Measurements from ENCODE around the gene CNTNAP2.

Gene CNTNAP2

DNA sequence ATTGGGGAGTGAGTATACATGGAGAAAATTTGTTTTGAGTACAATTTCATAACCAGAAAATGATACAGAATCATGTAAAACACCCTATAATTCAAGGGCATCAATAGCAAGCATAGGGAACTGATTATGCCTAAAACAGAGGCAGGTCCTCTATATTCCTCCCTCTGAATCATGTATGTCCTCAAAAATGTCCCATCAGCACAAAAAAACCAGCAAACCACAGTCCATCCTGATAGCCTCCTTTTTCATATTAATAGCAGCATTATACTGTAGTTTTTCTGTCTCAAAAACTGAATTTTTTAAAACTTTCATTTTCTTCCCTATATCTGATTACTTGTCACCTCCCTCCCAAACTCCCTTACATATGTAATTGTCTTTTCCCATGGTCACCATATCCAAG, 1057.3 kb downstream of the CNTNAP2 start:
- DNase-seq: no peak

DNA sequence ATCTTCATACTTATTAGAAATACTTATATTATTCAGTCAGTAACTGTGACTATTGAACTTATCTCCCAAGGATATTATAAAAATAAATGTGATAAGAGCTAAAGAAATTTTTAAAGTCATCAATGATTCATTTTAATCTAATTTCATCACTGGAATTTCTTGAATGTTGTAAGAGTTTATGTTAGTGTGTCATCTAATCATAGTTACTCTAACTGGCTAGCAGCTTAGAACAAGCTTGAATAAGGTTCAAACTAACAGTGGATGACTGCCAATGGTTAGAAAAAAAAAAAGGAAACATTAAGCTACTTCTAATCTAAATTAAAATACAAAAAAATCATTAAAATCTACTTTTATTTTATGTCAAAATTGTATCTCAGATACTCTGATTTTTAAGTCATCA, 1066.3 kb downstream of the CNTNAP2 start:
- no peak for DNase-seq

DNA sequence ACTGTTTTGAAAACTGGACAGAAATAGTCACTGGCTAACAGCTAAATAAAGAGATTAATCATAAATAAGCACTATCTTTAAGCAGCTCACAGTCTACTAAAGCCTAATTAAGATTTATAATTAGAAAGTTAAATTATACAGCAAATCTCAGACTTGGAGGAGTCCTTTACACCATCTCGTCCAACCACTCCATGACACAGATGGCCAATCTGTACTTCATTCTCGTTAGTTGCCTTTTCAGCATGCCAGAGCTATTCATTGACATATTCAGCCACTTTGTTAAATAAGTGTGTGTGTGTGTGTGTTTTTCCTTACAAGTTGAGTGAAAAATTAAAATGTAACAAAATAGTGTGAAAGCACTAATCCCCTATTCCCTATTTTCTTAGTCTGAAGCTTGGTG, 1066.7 kb downstream of the CNTNAP2 start:
- no peak for DNase-seq

DNA sequence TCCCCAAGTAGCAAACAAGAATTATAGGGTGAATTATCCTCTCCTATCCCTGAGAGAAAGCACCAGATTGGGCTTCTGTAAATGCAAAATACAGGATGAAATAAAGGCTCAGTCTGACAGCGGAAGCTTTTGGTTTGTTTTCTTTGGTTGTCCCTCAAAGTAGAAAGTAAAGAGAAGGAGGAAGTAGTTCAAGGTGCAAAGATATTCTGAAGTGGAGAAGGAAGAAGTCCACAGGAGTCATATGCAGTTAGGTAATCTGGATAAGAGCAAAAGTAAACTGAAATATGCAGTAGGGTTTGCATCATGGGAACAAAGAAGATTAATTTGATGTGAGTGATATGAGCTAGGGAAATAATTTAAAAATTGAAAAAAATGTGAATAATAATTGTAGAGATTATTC, 1071.9 kb downstream of the CNTNAP2 start:
- no peak for DNase-seq

DNA sequence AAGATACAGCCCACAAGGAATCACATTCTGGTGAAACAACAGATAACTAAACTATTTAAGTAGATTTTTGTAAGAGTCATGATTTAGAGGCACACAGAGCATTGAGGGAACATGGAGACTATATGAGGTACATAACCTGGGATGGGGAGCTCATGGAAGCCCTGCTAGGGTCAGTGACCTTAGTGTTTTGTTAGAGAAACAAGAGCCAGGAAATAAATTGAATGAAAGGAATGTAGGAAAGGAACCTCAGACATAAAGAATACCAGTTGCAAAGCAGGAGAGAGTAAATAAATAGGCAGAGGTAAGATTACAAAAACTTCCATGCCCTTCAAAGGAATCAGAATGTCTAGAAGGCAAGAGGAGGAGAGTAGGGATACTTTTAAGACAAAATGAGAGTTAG, 1076.9 kb downstream of the CNTNAP2 start:
- DNase-seq: no peak

DNA sequence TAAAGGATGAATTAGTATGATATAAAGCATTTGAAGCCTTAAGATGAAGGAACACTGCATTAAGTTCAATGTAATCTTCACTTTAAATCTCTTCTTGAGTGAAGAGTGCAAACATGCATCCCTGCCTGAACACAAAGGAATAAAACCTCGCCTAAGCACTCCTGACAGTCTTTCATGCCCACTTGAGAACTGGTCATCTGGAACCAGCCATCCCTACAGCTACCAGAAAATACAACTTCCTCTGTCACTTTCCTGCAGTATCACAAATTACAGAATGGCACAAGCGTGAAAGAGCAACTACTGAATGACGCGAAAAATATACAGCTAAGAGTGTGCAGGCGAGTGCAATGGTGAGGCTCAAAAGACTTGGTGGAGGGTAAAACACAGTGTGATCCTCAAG, 1079.9 kb downstream of the CNTNAP2 start:
- no peak for DNase-seq

DNA sequence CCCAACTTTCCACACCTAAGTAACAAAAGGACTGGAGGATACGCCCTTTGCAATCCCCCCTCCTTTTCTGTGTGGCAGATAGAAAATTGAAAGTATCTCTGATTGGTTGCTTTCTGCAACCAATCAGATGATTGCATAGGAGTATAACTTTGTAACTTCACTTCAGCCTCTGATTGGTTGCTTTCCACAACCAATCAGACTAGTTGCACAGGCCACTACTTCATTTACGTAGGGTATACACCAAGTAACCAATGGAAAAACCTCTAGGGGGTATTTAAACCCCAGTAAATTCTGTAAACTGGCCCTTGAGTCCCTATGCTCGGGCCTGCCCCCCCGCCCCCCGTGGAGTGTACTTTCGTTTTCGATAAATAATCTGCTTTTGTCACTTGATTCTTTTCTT, 1080.4 kb downstream of the CNTNAP2 start:
- DNase-seq: no peak

DNA sequence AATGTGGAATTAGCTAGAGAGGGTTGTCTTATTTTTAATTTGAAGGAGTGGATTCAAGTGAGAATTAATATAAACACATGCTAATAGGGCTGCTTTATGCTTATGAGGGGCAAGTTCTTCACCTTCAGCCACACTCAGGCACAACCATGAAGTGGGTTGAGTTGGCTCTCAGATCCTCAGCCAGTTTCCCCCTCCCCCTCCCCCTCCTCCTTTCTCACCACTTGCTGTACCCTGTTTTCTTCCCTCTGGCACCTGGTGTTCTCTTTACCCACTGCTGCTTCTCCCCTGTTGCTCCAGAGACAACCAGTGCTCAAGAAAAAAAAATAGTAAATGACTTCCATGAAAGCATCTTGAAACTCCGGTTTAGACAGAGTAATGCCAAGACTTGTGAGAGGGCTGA, 1083.3 kb downstream of the CNTNAP2 start:
- no peak for DNase-seq

DNA sequence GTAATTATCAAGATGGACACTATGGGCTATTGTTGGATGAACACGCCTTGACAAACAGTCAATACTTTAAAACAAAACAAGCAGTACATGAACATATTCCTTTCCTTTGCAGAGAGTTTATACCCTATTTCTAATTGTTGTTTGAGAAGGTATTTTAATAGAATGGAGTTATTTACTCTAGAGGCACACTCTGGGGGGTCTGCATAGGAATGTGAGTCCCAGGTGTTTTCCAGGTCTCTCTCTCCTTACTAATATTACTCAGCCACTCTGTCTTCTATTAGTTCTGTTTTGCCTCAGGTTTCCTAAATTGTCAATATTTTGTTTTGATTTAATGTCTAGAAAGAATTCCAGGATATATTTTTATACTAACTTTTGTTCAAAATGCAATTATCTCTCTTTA, 1091.4 kb downstream of the CNTNAP2 start:
- no peak for DNase-seq

DNA sequence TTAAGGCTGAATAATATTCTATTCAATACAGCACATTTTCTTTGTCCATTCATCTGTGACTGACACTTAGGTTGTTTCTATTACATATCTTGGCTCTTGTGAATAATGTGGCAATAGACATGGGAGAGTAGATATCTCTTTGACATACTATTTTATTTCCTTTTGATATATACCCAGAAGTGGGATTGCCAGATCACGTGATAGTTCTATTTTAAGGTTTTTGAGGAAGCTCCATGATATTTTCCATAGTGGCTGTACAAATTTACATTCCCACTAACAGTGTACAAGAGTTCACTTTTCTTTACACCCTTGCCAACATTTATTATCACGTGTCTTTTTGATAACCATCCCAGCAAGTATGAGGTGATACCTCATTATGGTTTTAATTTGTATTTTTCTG, 1114.7 kb downstream of the CNTNAP2 start:
- no peak for DNase-seq

DNA sequence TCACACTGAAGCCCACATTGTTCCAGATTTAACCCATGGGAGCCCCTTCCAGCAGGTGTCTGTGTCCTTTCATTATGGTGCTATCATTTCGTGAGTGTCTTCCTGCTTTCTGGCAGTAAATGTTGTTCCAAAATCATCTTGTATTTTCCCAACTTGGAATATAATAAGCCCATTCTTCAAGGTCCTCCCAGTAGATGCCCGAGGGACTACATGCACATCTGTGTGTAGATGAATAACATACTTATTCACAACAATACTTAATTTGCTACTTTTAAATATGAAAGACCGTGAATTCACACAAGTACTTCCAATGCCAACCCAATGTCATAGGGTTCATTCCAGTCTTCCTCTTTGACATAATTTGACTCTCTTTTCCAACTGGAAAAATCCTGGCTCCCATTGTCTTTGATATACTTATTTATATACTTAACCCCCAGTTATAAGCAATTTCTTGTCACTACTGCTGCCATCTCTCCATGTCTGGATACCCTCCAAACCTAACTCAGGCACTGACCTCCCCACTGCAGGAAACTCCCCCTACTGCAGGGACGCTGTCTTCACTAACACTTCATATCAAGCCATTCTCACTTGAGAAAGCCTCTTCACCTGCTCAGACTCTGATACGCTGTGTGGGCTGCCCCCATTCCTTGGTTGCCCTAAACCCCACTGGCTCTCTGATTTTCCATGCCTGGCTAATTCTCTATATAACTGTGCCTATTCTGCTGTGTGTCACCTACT, 1119.2 kb downstream of the CNTNAP2 start:
- DNase-seq: no peak

DNA sequence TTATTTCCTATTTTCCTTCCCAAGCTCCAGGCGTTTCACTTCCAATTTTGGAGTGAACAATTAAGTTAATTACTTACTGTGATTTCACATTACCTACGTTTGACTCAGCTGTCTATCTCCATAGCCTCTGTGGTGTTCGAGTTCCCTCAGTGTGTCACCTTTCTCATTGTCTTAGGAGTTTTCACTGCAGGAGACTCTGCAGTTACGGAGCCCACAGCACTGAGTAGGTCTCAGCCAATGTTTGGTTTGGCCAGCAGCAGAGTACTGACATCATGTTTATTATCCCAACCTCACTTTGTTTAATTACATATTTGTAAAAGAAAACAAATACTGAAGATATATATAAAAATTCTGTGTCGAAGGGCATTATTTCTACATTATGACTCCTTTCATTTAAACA, 1123.9 kb downstream of the CNTNAP2 start:
- DNase-seq: no peak

DNA sequence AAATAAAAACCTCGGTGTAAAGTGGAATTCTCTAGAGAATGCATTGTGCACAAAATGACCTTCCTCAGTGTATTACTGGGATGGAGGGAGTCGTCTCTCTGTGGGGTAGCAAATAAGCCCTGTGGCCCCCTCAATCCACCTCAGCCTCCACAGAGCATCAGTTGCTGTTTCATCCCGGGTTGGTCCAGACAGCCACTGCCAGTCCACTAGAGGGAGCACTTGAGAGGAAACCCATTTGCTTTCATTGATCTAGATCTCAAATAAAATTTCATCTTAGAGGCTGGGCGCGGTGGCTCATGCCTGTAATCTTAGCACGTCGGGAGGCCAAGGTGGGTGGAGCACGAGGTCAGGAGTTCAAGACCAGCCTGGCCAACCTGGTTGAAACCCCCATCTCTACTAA, 1128.7 kb downstream of the CNTNAP2 start:
- DNase-seq: peak; percentile 21

DNA sequence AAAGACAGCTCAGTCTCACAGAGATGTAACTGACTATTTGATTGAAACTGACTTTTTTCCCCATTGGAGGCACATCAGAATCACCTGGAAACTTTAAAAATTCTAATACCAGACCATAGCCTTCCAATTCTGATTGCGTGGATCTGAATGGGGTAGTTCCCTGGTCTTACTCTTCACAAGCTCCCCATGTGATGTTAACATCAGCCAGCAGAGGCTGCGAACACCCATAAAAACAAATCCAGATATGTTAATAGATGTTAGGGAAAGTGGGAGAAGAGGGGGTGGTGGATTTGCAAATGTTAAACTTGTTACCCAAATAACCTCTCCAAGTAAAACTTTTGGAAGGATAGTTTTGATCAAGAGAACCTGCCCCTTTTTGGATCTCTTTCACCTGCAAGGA, 1133.4 kb downstream of the CNTNAP2 start:
- DNase-seq: no peak

DNA sequence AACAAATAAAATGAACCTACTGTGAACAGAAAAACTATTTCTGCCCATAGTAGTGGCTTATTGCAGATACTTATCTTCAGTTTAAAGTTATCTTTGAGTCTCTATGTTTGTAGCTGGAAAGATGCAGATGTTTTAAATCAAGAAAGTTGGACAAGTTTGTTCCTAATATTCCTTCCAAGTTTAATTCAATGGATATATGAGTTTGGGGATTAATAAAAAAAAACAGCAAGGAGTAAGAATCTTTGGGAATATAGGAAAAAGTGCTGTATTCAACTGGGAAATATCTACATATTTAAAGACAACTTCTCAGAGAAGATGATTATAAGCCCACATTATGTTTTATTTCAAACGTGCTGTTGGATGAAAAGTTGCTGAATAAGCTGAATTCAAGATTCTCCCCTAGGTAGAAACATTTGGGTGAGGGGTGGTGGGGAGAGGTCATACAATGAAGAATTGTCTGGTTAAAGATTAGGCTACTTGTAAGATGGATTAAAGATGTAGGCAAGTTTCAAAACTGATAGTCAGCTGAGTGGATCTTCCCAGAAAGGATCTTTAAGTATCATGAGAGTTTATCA, 1135.2 kb downstream of the CNTNAP2 start:
- DNase-seq: no peak

DNA sequence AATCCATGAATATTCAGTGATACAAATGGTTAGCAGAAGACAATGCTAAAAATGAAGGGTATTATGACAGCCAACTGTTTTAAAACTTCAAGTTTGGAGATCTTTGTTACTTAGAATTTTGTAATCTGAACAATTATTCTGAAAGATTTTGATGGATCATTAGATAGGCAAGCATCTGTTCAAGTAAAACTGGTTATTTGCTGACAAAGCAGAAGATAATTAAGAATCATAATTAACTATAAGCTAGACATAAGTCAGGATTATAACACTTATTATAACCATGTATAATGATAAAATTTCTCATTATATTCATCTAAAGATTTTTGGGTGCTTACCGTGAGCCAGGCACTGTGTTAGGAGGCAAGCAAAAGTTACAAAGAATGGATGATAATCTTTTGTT, 1145.1 kb downstream of the CNTNAP2 start:
- no peak for DNase-seq

DNA sequence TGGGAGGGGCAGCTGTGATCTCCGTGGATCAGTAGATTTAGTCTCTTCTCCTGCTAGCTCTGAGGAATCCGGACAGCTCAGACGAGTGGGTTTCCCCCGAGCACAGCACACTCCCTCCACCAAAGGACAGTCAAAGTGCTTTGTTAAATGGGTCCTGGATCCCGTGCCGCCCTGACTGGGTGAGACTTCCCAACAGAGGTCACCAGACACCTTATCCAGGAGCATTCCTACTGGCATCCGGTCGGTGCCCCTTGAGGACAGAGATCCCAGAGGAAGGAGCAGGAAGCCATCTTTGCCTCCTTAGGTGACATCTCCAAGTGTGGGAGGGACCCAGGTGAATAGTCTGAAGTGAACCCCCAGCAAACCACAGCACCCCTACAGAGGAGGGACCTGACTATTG, 1148.9 kb downstream of the CNTNAP2 start:
- no peak for DNase-seq

DNA sequence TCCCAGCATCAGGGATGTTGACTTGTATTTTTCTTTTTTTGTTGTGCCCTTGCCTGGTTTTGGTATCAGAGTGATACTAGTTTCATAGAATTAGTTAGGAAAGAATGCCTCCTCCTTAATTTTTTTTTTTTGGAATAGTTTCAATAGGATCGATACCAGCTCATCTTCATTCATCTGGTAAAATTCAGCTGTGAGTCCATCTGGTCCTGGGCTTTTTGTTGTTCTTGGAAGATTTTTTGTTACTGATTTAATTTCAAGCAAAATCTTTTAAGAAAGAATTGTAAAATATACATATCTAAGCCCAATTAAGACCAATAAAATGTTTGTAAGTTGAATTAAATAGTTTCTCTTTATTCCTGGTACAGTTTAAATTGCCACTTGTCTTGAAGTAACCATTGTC, 1159.5 kb downstream of the CNTNAP2 start:
- DNase-seq: no peak

DNA sequence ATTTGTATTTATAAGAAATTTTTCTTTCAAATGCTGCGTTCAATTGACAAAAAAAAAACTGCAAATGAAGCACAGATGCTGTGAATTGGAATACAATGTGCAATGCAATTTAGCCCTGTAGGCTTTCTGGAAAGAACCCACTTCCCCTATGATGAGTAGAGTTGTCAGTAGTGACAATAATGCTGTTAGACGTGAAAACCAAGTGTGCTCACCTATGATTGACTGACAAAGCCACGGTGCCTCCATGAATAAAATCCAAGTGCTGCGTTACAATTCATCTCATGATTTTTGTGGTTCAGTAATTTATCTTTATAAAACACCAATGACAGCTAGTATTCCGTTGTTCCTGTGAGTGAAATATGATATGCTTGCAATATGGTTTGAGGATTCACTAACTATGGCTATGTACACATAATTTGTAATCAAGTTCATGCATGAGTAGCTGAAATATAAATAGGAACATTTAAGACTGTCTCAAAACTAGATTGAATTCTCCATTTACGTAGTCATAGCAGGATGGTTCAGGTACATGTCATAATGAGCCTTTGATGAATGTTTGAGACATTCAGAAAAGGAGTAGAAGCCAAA, 1160.3 kb downstream of the CNTNAP2 start:
- no peak for DNase-seq

DNA sequence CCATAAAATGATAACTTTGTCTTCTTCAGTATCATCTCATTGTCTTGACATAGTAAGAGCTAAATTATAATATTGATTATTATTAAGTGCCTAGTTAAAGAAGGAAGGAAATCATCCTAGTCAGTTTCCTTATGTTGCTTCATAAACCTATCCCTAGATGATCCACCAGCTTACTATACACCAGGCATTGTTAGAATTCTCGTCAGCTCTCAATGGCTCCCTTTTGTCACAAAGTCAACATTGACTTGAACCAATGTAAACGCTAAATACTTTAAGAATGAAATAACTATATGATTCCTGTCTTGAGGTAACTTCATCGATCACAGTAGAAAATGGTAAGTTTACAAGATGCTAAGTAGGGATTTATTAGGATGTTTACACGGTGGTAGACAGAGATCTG, 1162.9 kb downstream of the CNTNAP2 start:
- no peak for DNase-seq

DNA sequence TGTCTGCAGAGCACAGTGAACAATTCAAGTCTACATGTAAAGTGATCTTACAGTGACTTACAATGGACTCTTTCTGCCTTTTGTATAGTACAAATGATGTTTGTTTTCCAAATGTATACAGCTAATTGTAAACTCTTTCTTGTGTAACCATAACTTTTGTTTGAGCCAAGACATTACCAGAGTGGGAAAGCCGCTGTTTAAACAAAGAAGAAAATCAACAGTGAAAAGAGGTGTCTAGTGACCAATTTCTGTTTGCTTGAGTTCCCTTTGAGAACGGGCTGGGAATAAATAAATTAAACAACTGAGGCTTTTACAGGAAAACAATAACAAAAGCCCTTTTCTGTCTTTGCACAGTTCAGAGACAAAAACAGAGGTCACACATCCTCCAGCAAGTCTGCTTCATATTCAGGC, 1163.4 kb downstream of the CNTNAP2 start:
- DNase-seq: no peak

DNA sequence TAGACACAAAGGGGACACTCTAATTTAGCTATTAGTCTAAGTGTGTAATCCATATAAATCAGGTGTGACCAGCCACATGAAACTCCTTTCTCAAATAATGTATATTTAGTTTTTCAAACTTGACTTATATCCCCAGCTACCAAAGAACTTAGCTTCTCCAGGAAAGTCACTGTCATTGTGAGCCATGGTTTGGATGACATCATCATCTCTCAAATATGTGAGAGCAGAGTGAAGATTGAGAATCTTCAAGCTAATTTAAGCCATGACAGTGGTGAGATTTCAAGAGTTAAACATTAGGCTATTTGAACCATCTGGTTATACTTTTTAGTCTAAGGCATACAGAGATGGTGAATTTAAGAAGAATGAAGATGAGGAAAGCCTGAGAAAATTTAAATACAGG, 1165.6 kb downstream of the CNTNAP2 start:
- DNase-seq: no peak

DNA sequence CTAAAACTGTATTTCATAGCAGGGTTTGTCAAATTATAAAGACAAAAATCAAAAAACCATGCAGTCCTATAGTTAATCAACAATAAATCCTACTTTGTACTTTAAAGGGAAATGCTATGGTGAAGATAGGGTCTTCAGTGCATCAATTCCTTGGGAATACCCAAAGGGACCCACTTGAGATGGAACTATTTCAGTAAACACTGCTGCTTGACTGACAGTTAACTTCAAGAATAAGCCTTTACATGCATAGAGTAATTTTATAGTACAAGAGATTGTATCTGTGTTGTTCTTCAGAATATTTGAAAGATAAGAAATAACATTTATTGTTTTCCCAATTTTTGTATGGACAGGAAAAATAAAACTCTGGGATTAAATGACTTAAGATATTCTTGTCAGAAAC, 1179.6 kb downstream of the CNTNAP2 start:
- DNase-seq: no peak

DNA sequence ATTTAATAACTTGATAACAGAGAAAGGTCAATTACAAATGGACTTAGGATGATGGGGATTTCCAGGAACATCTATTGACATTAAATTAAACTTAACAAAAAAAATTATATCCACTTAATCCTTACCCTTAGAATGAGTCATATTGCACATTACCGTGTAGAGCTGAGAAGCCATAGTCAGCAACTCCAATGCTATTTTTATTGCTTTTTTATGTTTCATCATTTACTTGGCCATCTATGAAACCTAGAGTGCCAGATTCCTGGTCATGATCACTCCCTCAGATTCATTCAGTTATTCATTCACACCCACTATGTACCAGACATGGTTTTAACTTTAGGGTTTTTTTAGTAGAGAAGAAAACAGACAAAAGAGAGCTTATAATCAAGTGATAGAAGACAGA, 1180.4 kb downstream of the CNTNAP2 start:
- no peak for DNase-seq

DNA sequence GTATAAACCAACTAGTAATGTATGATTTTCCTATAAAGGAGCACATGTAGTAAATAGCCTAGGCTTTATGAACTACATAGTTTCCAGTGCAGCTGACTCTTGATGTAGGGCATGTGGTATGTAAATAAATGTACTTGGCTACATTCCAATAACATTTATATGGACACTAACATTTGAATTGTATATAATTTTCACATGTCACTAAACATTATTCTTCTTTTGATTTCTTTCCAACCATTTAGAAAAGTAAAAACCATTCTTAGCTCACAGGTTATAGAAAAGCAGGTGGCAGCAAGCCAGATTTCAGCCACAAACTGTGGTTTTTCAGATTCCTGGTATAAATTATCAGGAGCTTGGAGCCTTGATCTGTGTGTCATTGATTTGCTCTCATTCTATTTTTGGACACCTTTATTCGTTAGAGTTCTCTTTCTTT, 1182.0 kb downstream of the CNTNAP2 start:
- no peak for DNase-seq
